Pons (tissue), 1 donor: ENCODE data around the gene SYNPO.
A peak's percentile ranks its signal among the peaks of the same experiment; 100 is the strongest.

Experiments used
- DNase-seq: peaks from one replicate; pipeline ENCODE4 v3.0.0-alpha.2; 2016; ENCODE audit warnings: low spot score

The SYNPO gene

GRCh38 chr5:150700246-150700593 lies 59.8 kb downstream of the SYNPO start:
- peak; percentile 64 for DNase-seq

GRCh38 chr5:150700594-150701377 lies 60.3 kb downstream of the SYNPO start, which contains the start of gene RBM22:
TSS of gene RBM22 (minus strand) at chr5:150701062. CDS start at chr5:150700985, 77 bp downstream.
- DNase-seq, result peak; percentile 92

GRCh38 chr5:150703762-150704161 lies 63.3 kb downstream of the SYNPO start:
- DNase-seq, result no peak

GRCh38 chr5:150706776-150707390 lies 66.4 kb downstream of the SYNPO start:
- no peak for DNase-seq
